Measurements from ENCODE around the gene GRIK3.

GRIK3 gene

DNA sequence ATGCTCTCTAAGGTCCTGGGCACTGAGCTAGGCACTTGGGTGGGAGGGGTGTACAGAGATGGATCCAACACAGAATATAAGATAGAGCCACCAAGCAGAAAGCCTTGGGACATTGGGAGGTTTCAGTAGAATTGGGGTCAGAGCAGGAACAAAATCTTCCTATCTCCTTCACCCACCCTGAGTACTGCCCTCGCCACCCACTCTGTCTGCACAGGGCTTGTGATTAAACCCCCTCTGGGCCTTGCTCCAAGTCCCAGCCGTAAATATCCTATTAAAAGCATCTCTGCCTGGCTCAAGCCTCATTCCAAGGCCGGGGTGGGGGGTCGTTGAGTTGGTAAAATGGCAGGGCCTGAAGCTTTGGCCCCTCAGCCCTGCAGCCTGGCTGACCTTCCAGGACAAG, 166.7 kb downstream of the GRIK3 start:
- Histone ChIP-seq H2BK5ac (ENCODE audit: low read depth, low read length, poor library complexity, severe bottlenecking) (no peak overlapping the region), H3K36me3 (ENCODE audit: control insufficient read depth in 1 of 2, insufficient read depth in 2 of 2, low read depth in 1 of 2, low read length in 2 of 2) (no peaks in the 10 kb centered on the region), H4K91ac (ENCODE audit: low read length) (no peak overlapping the region), H3K4me3 (ENCODE audit: insufficient read depth in 1 of 2, low read depth in 1 of 2, low read length in 2 of 2) (no peak overlapping the region), H2BK15ac (ENCODE audit: low read depth, poor library complexity, severe bottlenecking) (no peak overlapping the region), H4K8ac (ENCODE audit: low read length) (no peak overlapping the region), H3K14ac (ENCODE audit: low read length in 2 of 2) (no peak overlapping the region), H3K4ac (ENCODE audit: low read depth in 1 of 2, low read length in 2 of 2) (no peak overlapping the region), H3K23ac (ENCODE audit: low read length in 2 of 2) (no peak overlapping the region), H2AK5ac (ENCODE audit: low read length, severe bottlenecking) (no peak overlapping the region), H3K4me1 (ENCODE audit: control insufficient read depth, insufficient read depth, low read depth, low read length) (no peaks in the 10 kb centered on the region), H3K27ac (ENCODE audit: low read length, poor library complexity, severe bottlenecking) (no peak overlapping the region), H3K4me2 (ENCODE audit: low read length, poor library complexity, severe bottlenecking) (no peak overlapping the region), H3K18ac (ENCODE audit: low read depth in 1 of 2, low read length in 2 of 2) (no peak overlapping the region), H2AFZ (ENCODE audit: low read depth, low read length) (no peak overlapping the region), H3K9ac (ENCODE audit: low read length) (no peak overlapping the region), H3K79me1 (replicated peaks; ENCODE audit: low read length, poor library complexity, severe bottlenecking) (no peaks in the 10 kb centered on the region), H3K9me3 (ENCODE audit: control insufficient read depth, low read length) (no peaks in the 10 kb centered on the region), H2BK12ac (ENCODE audit: low read length in 2 of 2) (no peak overlapping the region), H3K27me3 (ENCODE audit: control insufficient read depth in 1 of 2, insufficient read depth in 1 of 2, low read length in 2 of 2) (peaks cover 0 to 2% of the 10 kb centered on the region in 2 experiments), H2BK120ac (ENCODE audit: low read depth, low read length) (no peak overlapping the region)
- 65% methylated on average over 3 of the region's 4 CpGs for WGBS
- no peak for DNase-seq

GRCh38 chr1:36866169-36866814, 168.0 kb downstream of the GRIK3 start:
- Histone ChIP-seq H3K9ac (ENCODE audit: low read length) (no peak overlapping the region), H3K18ac (ENCODE audit: low read depth in 1 of 2, low read length in 2 of 2) (no peak overlapping the region), H2AK5ac (ENCODE audit: low read length, severe bottlenecking) (no peak overlapping the region), H3K79me1 (replicated peaks; ENCODE audit: low read length, poor library complexity, severe bottlenecking) (no peaks in the 10 kb centered on the region), H2BK12ac (ENCODE audit: low read length in 2 of 2) (no peak overlapping the region), H2AFZ (ENCODE audit: low read depth, low read length) (no peak overlapping the region), H3K27ac (ENCODE audit: low read length, poor library complexity, severe bottlenecking) (no peak overlapping the region), H3K4me1 (ENCODE audit: control insufficient read depth, insufficient read depth, low read depth, low read length) (no peaks in the 10 kb centered on the region), H3K36me3 (ENCODE audit: control insufficient read depth in 1 of 2, insufficient read depth in 2 of 2, low read depth in 1 of 2, low read length in 2 of 2) (no peaks in the 10 kb centered on the region), H3K4me3 (ENCODE audit: insufficient read depth in 1 of 2, low read depth in 1 of 2, low read length in 2 of 2) (no peak overlapping the region), H3K23ac (ENCODE audit: low read length in 2 of 2) (no peak overlapping the region), H3K27me3 (ENCODE audit: control insufficient read depth in 1 of 2, insufficient read depth in 1 of 2, low read length in 2 of 2) (peaks cover 0 to 5% of the 10 kb centered on the region in 2 experiments), H2BK120ac (ENCODE audit: low read depth, low read length) (no peak overlapping the region), H2BK15ac (ENCODE audit: low read depth, poor library complexity, severe bottlenecking) (no peak overlapping the region), H3K4ac (ENCODE audit: low read depth in 1 of 2, low read length in 2 of 2) (no peak overlapping the region), H3K14ac (ENCODE audit: low read length in 2 of 2) (no peak overlapping the region), H4K91ac (ENCODE audit: low read length) (no peak overlapping the region), H4K8ac (ENCODE audit: low read length) (no peak overlapping the region), H3K9me3 (ENCODE audit: control insufficient read depth, low read length) (no peaks in the 10 kb centered on the region), H3K4me2 (ENCODE audit: low read length, poor library complexity, severe bottlenecking) (no peak overlapping the region), H2BK5ac (ENCODE audit: low read depth, low read length, poor library complexity, severe bottlenecking) (no peak overlapping the region)
- no peak for DNase-seq
- 69% methylated on average over 4 of the region's 6 CpGs for WGBS

- no peak overlapping the region for H3K27ac ChIP-seq (ENCODE audit: low read length, poor library complexity, severe bottlenecking)
- H2BK12ac ChIP-seq (ENCODE audit: low read length in 2 of 2): no peak overlapping the region
- H4K91ac ChIP-seq (ENCODE audit: low read length): no peak overlapping the region
- H2BK15ac ChIP-seq (ENCODE audit: low read depth, poor library complexity, severe bottlenecking): no peak overlapping the region
- H2BK120ac ChIP-seq (ENCODE audit: low read depth, low read length): no peak overlapping the region
- no peak for DNase-seq
- no peak overlapping the region for H2AK5ac ChIP-seq (ENCODE audit: low read length, severe bottlenecking)
- H2BK5ac ChIP-seq (ENCODE audit: low read depth, low read length, poor library complexity, severe bottlenecking): no peak overlapping the region
- no peak overlapping the region for H3K4me2 ChIP-seq (ENCODE audit: low read length, poor library complexity, severe bottlenecking)
- 26% methylated on average over 1 of the region's 1 CpG for WGBS
- H3K9me3 ChIP-seq (ENCODE audit: control insufficient read depth, low read length): no peaks in the 10 kb centered on the region
- H3K23ac ChIP-seq (ENCODE audit: low read length in 2 of 2): no peak overlapping the region
- H3K4me3 ChIP-seq (ENCODE audit: insufficient read depth in 1 of 2, low read depth in 1 of 2, low read length in 2 of 2): no peak overlapping the region
- H3K79me1 ChIP-seq (replicated peaks; ENCODE audit: low read length, poor library complexity, severe bottlenecking): no peaks in the 10 kb centered on the region
- no peak overlapping the region for H3K18ac ChIP-seq (ENCODE audit: low read depth in 1 of 2, low read length in 2 of 2)
- H3K36me3 ChIP-seq (ENCODE audit: control insufficient read depth in 1 of 2, insufficient read depth in 2 of 2, low read depth in 1 of 2, low read length in 2 of 2): no peaks in the 10 kb centered on the region
- no peak overlapping the region for H3K4ac ChIP-seq (ENCODE audit: low read depth in 1 of 2, low read length in 2 of 2)
- H2AFZ ChIP-seq (ENCODE audit: low read depth, low read length): no peak overlapping the region
- no peak overlapping the region for H3K9ac ChIP-seq (ENCODE audit: low read length)
- H3K14ac ChIP-seq (ENCODE audit: low read length in 2 of 2): no peak overlapping the region
- no peaks in the 10 kb centered on the region for H3K4me1 ChIP-seq (ENCODE audit: control insufficient read depth, insufficient read depth, low read depth, low read length)
- H3K27me3 ChIP-seq (ENCODE audit: control insufficient read depth in 1 of 2, insufficient read depth in 1 of 2, low read length in 2 of 2): peaks cover 0 to 7% of the 10 kb centered on the region in 2 experiments
- no peak overlapping the region for H4K8ac ChIP-seq (ENCODE audit: low read length)
These were observed 168.8 kb downstream of the GRIK3 start for GRCh38 chr1:36865602-36865900.

GRCh38 chr1:36864823-36865601, 169.3 kb downstream of the GRIK3 start:
- Histone ChIP-seq H3K14ac (ENCODE audit: low read length in 2 of 2) (no peak overlapping the region), H4K8ac (ENCODE audit: low read length) (no peak overlapping the region), H3K27me3 (ENCODE audit: control insufficient read depth in 1 of 2, insufficient read depth in 1 of 2, low read length in 2 of 2) (peaks cover 0 to 7% of the 10 kb centered on the region in 2 experiments), H2BK5ac (ENCODE audit: low read depth, low read length, poor library complexity, severe bottlenecking) (no peak overlapping the region), H4K91ac (ENCODE audit: low read length) (no peak overlapping the region), H3K4me1 (ENCODE audit: control insufficient read depth, insufficient read depth, low read depth, low read length) (no peaks in the 10 kb centered on the region), H3K36me3 (ENCODE audit: control insufficient read depth in 1 of 2, insufficient read depth in 2 of 2, low read depth in 1 of 2, low read length in 2 of 2) (no peaks in the 10 kb centered on the region), H2BK12ac (ENCODE audit: low read length in 2 of 2) (no peak overlapping the region), H3K18ac (ENCODE audit: low read depth in 1 of 2, low read length in 2 of 2) (no peak overlapping the region), H3K9me3 (ENCODE audit: control insufficient read depth, low read length) (no peaks in the 10 kb centered on the region), H3K23ac (ENCODE audit: low read length in 2 of 2) (no peak overlapping the region), H3K9ac (ENCODE audit: low read length) (no peak overlapping the region), H3K4me3 (ENCODE audit: insufficient read depth in 1 of 2, low read depth in 1 of 2, low read length in 2 of 2) (no peak overlapping the region), H3K79me1 (replicated peaks; ENCODE audit: low read length, poor library complexity, severe bottlenecking) (no peaks in the 10 kb centered on the region), H2AK5ac (ENCODE audit: low read length, severe bottlenecking) (no peak overlapping the region), H3K4me2 (ENCODE audit: low read length, poor library complexity, severe bottlenecking) (no peak overlapping the region), H2AFZ (ENCODE audit: low read depth, low read length) (no peak overlapping the region), H3K27ac (ENCODE audit: low read length, poor library complexity, severe bottlenecking) (no peak overlapping the region), H3K4ac (ENCODE audit: low read depth in 1 of 2, low read length in 2 of 2) (no peak overlapping the region), H2BK15ac (ENCODE audit: low read depth, poor library complexity, severe bottlenecking) (no peak overlapping the region), H2BK120ac (ENCODE audit: low read depth, low read length) (no peak overlapping the region)
- WGBS: 74% methylated on average over 9 of the region's 11 CpGs
- DNase-seq: no peak

Measured in mesenchymal stem cell (in vitro differentiated cells and primary cell).